Upper lobe of left lung (tissue), 6 donors: ENCODE results near the gene RNF207. TPM values are rescaled to one million over a fixed set of nuclear protein-coding genes. Genes with fewer than 3 reads are reported as not detected.
A peak's percentile ranks its signal among the peaks of the same experiment; 100 is the strongest.

Experiments used
- ATAC-seq, 2 donors: fragments of 200-7000 bp; cut with Tn5 transposase; one replicate each; pipeline ENCODE4 v1.9.1; 2022; ENCODE audit warnings: mild to moderate bottlenecking in 2 of 2, moderate library complexity in 2 of 2; ENCODE audit not compliant: low FRiP score in 2 of 2
- DNase-seq, 2 donors: peaks; one replicate each; pipeline ENCODE4 v3.0.0-alpha.2; 2019 to 2020
- H3K27ac ChIP-seq, 4 donors: fragments of 200-600 bp; sonication (generic); one replicate each; pipeline ENCODE4 v1.5.1; 2016 to 2019
- H3K27me3 ChIP-seq, 4 donors: fragments of 200-600 bp; sonication (generic); one replicate each; pipeline ENCODE4 v1.5.1; 2017 to 2019
- H3K36me3 ChIP-seq, 4 donors: fragments of 200-600 bp; sonication (generic); one replicate each; pipeline ENCODE4 v1.5.1; 2016 to 2019
- H3K4me1 ChIP-seq, 4 donors: fragments of 200-600 bp; sonication (generic); one replicate each; pipeline ENCODE4 v1.5.1; 2018 to 2019
- H3K4me3 ChIP-seq, 4 donors: fragments of 200-600 bp; sonication (generic); one replicate each; pipeline ENCODE4 v1.5.1; 2017 to 2019; ENCODE audit warnings: mild to moderate bottlenecking in 2 of 4, moderate library complexity in 1 of 4
- H3K9me3 ChIP-seq, 4 donors: fragments of 200-600 bp; sonication (generic); one replicate each; pipeline ENCODE4 v1.5.1; 2018 to 2019
- CTCF ChIP-seq, 6 experiments: fragments of 450-650 bp in 4 of 6; fragments of 200-600 bp in 2 of 6; sonication (generic) in 2 of 6; IDR thresholded peaks; one replicate each; pipeline ENCODE4 v1.5.1; 2016 to 2019; ENCODE audit warnings: antibody characterized with exemption in 6 of 6
- EP300 ChIP-seq, 4 donors: sonication (generic); formaldehyde crosslinking; IDR thresholded peaks; one replicate each; pipeline ENCODE4 v1.5.1; 2017; ENCODE audit warnings: antibody characterized with exemption in 4 of 4, control low read depth in 2 of 4
- POLR2A ChIP-seq, 4 donors: fragments of 450-650 bp; IDR thresholded peaks; one replicate each; pipeline ENCODE4 v1.5.1; 2016 to 2017; ENCODE audit warnings: antibody characterized with exemption in 4 of 4, mild to moderate bottlenecking in 2 of 4
- POLR2AphosphoS5 ChIP-seq, 2 donors: sonication (generic); formaldehyde crosslinking; IDR thresholded peaks; one replicate each; pipeline ENCODE4 v1.5.1; 2017; ENCODE audit warnings: antibody characterized with exemption in 2 of 2
- WGBS, 2 donors: methylation state at CpG; one replicate each; pipeline ENCODE4 v1.1.5; 2017 to 2018; 5-methylcytosine and 5-hydroxymethylcytosine counted together
- total RNA-seq, 6 donors: library from RNA; depleted of rRNA in 4 of 6; stranded (reverse); fragments of >200 nt in 4 of 6; gene quantifications; one replicate each; pipeline versions ENCODE4 v1.1.0 to v1.2.1, GENCODE V29; 2016 to 2021
- donor health status: DM: no; HTN: no; CAD: no; lungs with moderate emphysema.
- donor health status: DM: no; HTN: yes; CAD: no; lungs with severe emphysema.

The RNF207 gene
- total RNA-seq, 6 donors from 2014 or later = 9.8 to 85.9 (median 18.3) TPM

GRCh38 chr1:6234502-6235295 is 28.8 kb downstream of the RNF207 start:
- ATAC-seq (no peak), DNase-seq (no peak)
- 48 to 71% methylated on average over 18 to 19 of the region's 20 CpGs for WGBS, 2 donors
- no peaks in the 10 kb centered on the region for H3K9me3 ChIP-seq
- no peaks in the 10 kb centered on the region for H3K27me3 ChIP-seq
- H3K36me3 ChIP-seq = peaks cover 14 to 44% (median 28%) of the 10 kb centered on the region in 4 donors
- H3K4me3 ChIP-seq = peak overlapping the region; percentile 67 to 93 (median 86)
- H3K27ac ChIP-seq = peak overlapping the region in 2 of 4 donors; percentile 36 to 84
- TF ChIP-seq POLR2AphosphoS5 (IDR thresholded peaks at IDR 0.05) = no peak
- no peak for TF ChIP-seq CTCF (IDR thresholded peaks at IDR 0.05)
- TF ChIP-seq POLR2A (IDR thresholded peaks at IDR 0.05) = no peak
- no peak for TF ChIP-seq EP300 (IDR thresholded peaks at IDR 0.05)
- peaks cover 10 to 22% (median 11%) of the 10 kb centered on the region in 4 donors for H3K4me1 ChIP-seq

- peak overlapping the region in 3 of 4 donors; percentile 36 to 84 (median 56) for H3K27ac ChIP-seq
- H3K27me3 ChIP-seq = peaks cover 0 to 5% (median 0%) of the 10 kb centered on the region in 4 donors
- 1 to 2% methylated on average over 10 to 17 of the region's 30 CpGs for WGBS, 2 donors
- peak overlapping the region; percentile 67 to 93 (median 86) for H3K4me3 ChIP-seq
- peaks cover 10 to 22% (median 11%) of the 10 kb centered on the region in 4 donors for H3K4me1 ChIP-seq
- no peak for TF ChIP-seq CTCF (IDR thresholded peaks at IDR 0.05)
- no peak for TF ChIP-seq EP300 (IDR thresholded peaks at IDR 0.05)
- no peak for TF ChIP-seq POLR2AphosphoS5 (IDR thresholded peaks at IDR 0.05)
- no peak for TF ChIP-seq POLR2A (IDR thresholded peaks at IDR 0.05)
- no peak for DNase-seq
- no peaks in the 10 kb centered on the region for H3K9me3 ChIP-seq
- H3K36me3 ChIP-seq = peaks cover 14 to 38% (median 22%) of the 10 kb centered on the region in 4 donors
- ATAC-seq = no peak
Measured at GRCh38 chr1:6235296-6235677, 29.4 kb downstream of the RNF207 start.

DNA sequence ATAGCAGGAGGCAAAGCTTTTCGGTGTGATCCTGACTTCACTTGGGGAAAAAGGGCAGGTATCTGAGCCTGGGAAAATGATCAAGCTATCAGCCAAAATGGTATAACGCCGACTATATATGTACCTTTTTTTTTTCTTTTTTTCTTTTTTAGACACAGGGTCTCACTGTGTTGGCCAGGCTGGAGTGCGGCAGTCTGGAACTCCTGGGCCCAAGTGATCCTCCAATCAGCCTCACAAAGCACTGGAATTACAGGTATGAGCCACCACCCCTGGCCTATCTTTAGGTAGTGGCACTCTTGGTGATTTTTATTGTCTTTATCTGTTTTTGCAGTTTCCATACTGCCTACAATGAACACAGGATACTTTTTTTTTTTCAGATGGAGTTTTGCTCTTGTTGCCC is 31.2 kb downstream of the RNF207 start:
- Histone ChIP-seq H3K27ac (no peak overlapping the region), H3K36me3 (peaks cover 4 to 20% (median 9%) of the 10 kb centered on the region in 4 donors), H3K9me3 (no peaks in the 10 kb centered on the region), H3K4me3 (no peak overlapping the region), H3K4me1 (peaks cover 15 to 29% (median 17%) of the 10 kb centered on the region in 4 donors), H3K27me3 (peaks cover 0 to 21% (median 11%) of the 10 kb centered on the region in 4 donors)
- ATAC-seq (no peak), DNase-seq (no peak)
- no peak for TF ChIP-seq CTCF (IDR thresholded peaks at IDR 0.05)
- TF ChIP-seq EP300 (IDR thresholded peaks at IDR 0.05) = no peak
- TF ChIP-seq POLR2A (IDR thresholded peaks at IDR 0.05) = no peak
- no peak for TF ChIP-seq POLR2AphosphoS5 (IDR thresholded peaks at IDR 0.05)
- 96 to 97% methylated on average over 4 of the region's 4 CpGs for WGBS, 2 donors

GRCh38 chr1:6239213-6239752 is 33.4 kb downstream of the RNF207 start:
- no peak for ATAC-seq
- Histone ChIP-seq H3K4me3 (no peak overlapping the region), H3K27ac (no peak overlapping the region), H3K27me3 (peaks cover 1 to 42% (median 28%) of the 10 kb centered on the region in 4 donors), H3K36me3 (no peaks in the 10 kb centered on the region), H3K9me3 (no peaks in the 10 kb centered on the region), H3K4me1 (peaks cover 20 to 32% (median 22%) of the 10 kb centered on the region in 4 donors)
- DNase-seq = no peak
- TF ChIP-seq POLR2A (IDR thresholded peaks at IDR 0.05) (no peak), CTCF (IDR thresholded peaks at IDR 0.05) (no peak), EP300 (IDR thresholded peaks at IDR 0.05) (no peak), POLR2AphosphoS5 (IDR thresholded peaks at IDR 0.05) (no peak)
- WGBS, 2 donors = 27 to 33% methylated on average over 7 of the region's 7 CpGs
